NCI-H345 treated with DMSO at 0.1 percent for 48 hours (cell line): ENCODE data around the gene SEC63.

Source experiments
- DNase-seq: peaks from one replicate; lab custom pipeline; 2025; ENCODE audit not compliant: unreplicated experiment; lab: John Stamatoyannopoulos, UW

The SEC63 gene

DNA sequence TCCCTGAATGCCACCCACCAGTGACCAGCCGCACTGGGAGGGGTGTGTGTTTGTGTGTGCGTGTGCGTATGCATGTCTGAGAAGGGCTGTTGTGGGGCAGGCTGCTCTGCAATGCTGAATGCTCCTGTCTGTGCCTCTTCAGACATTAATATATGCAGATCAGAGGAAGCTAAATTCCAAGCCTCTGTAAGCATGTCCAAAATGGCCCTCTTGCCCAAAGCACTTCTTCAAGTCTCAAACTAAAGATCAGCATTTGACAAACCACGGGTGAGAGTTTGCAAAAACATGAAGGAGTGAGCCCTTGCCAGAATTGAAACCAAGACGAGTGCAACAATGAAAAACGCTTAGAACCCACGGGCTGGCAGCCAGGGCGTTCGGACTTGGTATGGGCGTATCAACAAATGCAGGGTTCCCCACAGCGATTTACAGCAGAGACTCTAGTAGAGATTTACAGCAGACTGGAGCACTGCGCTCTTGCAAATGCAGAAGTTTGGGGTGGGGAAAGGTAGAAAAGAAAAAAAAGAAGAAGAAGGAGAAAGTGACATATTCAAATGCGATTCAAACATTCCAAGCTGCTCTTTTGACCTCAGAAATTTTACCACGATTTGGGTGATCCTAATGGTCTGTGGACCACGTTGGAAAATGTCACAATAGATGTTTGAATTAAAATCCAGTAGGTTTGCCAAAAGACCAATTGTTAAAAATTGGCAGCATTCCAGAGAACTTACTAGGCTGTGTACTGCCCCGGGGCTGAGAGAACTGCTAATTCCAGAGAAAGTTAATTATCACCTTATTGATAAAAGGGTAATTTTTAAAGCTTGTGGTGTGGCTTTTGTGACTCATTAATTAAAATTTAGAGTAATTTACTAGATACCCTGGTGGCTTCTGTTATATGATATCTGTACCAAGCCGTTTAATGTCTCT lies 137.4 kb downstream of the SEC63 start:
- DNase-seq: peak; percentile 74

DNA sequence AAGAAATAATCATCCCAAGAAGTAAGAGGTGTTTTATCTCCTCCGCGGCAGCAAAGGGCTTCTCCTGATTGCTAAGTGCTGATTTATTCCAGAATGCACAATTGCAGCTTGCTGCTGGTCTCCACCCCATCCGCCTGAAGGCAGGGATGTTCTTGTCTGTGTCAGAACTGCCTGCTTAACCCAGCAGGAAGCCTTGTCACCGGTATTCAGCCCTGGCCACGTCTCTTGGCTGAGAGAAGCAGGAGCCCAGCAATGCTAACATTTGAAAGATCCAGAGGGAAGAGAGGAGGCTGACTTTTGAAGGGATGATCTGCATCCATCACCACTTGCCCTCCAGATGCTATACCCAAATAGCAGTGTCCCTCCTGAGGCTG lies 138.1 kb downstream of the SEC63 start:
- peak; percentile 75 for DNase-seq

DNA sequence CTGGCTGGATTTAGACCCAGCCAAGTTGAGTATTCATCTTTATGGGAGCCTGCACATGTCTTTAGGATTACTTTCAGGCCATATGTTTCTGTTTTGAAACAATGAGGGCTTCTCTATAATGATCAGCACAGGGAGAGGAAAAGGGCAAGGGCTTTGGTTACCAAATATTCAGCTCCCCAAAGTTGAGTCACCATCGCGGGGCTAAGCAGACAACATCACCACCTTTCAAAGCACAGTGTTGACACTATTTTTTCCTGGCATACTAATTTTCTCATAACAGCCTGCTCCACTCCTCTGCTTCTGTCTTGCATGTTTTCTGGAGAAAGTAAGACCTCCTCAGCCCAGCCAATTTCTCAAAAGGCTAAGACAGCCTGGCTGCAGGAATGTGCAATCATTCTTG lies 138.8 kb downstream of the SEC63 start:
- no peak for DNase-seq

DNA sequence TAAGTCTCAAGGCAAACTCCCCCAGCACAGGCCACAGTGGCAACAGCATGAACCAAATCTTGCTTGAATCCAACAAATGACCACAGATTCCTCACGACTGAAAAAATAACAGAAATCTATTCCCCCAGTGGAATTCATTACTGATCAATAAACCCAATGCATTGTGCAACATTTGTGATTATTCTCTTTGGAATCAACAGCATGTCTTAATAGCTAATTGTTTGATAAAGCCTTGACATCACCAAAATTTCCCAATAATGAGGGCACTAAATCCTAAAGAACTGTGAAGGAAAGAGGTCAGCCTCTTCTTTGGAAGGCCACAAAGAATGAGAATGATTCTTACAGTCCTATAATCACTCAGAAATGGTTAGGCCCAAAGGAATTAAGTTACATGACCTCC lies 139.7 kb downstream of the SEC63 start:
- DNase-seq: no peak

DNA sequence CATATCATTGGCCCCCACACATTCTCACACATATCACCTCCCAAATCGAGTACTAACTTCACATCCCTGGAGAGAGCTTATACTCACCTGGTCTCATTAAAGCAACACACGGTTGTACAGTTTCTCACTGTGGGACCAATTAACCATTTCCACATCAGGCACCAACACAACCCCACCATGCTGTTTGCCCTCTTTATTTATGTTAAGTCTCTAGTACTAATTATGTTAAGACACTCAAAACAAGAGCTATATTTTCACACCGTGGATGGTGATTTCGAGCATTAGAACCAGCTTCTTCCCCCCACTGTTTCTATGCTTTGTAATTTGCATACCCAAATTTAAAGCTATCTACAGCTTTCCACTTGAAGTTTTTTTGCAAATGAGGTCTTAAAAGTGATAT lies 140.2 kb downstream of the SEC63 start:
- no peak for DNase-seq
